Measurements from ENCODE around the gene PPARD. TPM values are rescaled to one million over a fixed set of nuclear protein-coding genes. Genes with fewer than 3 reads are reported as not detected.

Gene PPARD
- polyA plus RNA-seq, 1 donor from 2014 or later = 1.3 TPM

- peaks cover 4% of the 10 kb centered on the region for H3K36me3 ChIP-seq (ENCODE audit: insufficient read depth, low read length)
- no peaks in the 10 kb centered on the region for H3K79me2 ChIP-seq (replicated peaks; ENCODE audit: insufficient read depth, low read length)
- H3K4me3 ChIP-seq (ENCODE audit: low read length) = no peak overlapping the region
- no peak overlapping the region for H3K9ac ChIP-seq (ENCODE audit: low read length)
- no peak overlapping the region for H2AFZ ChIP-seq (ENCODE audit: low read depth, low read length)
- TF ChIP-seq EP300 (conservative IDR thresholded peaks at IDR 0.05; ENCODE audit: poor library complexity, severe bottlenecking) (no peak), RAD21 (conservative IDR thresholded peaks at IDR 0.05) (no peak), TAF1 (IDR thresholded peaks at IDR 0.05; ENCODE audit: low read depth) (no peak), SMC3 (conservative IDR thresholded peaks at IDR 0.05; ENCODE audit: poor library complexity) (no peak), EZH2 (IDR thresholded peaks at IDR 0.05; ENCODE audit: borderline replicate concordance, insufficient read depth, low read length, poor library complexity, severe bottlenecking) (no peak), POLR2AphosphoS5 (IDR thresholded peaks at IDR 0.05) (no peak), MXI1 (conservative IDR thresholded peaks at IDR 0.05; ENCODE audit: poor library complexity, severe bottlenecking) (no peak)
- TF ChIP-seq, protein P1, sequence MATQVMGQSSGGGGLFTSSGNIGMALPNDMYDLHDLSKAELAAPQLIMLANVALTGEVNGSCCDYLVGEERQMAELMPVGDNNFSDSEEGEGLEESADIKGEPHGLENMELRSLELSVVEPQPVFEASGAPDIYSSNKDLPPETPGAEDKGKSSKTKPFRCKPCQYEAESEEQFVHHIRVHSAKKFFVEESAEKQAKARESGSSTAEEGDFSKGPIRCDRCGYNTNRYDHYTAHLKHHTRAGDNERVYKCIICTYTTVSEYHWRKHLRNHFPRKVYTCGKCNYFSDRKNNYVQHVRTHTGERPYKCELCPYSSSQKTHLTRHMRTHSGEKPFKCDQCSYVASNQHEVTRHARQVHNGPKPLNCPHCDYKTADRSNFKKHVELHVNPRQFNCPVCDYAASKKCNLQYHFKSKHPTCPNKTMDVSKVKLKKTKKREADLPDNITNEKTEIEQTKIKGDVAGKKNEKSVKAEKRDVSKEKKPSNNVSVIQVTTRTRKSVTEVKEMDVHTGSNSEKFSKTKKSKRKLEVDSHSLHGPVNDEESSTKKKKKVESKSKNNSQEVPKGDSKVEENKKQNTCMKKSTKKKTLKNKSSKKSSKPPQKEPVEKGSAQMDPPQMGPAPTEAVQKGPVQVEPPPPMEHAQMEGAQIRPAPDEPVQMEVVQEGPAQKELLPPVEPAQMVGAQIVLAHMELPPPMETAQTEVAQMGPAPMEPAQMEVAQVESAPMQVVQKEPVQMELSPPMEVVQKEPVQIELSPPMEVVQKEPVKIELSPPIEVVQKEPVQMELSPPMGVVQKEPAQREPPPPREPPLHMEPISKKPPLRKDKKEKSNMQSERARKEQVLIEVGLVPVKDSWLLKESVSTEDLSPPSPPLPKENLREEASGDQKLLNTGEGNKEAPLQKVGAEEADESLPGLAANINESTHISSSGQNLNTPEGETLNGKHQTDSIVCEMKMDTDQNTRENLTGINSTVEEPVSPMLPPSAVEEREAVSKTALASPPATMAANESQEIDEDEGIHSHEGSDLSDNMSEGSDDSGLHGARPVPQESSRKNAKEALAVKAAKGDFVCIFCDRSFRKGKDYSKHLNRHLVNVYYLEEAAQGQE (IDR thresholded peaks at IDR 0.05; ENCODE audit: borderline replicate concordance) = no peak
- TF ChIP-seq, protein P2, sequence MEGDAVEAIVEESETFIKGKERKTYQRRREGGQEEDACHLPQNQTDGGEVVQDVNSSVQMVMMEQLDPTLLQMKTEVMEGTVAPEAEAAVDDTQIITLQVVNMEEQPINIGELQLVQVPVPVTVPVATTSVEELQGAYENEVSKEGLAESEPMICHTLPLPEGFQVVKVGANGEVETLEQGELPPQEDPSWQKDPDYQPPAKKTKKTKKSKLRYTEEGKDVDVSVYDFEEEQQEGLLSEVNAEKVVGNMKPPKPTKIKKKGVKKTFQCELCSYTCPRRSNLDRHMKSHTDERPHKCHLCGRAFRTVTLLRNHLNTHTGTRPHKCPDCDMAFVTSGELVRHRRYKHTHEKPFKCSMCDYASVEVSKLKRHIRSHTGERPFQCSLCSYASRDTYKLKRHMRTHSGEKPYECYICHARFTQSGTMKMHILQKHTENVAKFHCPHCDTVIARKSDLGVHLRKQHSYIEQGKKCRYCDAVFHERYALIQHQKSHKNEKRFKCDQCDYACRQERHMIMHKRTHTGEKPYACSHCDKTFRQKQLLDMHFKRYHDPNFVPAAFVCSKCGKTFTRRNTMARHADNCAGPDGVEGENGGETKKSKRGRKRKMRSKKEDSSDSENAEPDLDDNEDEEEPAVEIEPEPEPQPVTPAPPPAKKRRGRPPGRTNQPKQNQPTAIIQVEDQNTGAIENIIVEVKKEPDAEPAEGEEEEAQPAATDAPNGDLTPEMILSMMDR (IDR thresholded peaks at IDR 0.05; ENCODE audit: poor library complexity, severe bottlenecking) = no peak
- H3K27ac ChIP-seq (ENCODE audit: low read length) = no peak overlapping the region
- H4K20me1 ChIP-seq (ENCODE audit: insufficient read depth) = no peaks in the 10 kb centered on the region
- no peaks in the 10 kb centered on the region for H3K27me3 ChIP-seq (ENCODE audit: insufficient read depth, low read depth, low read length)
- H3K9me2 ChIP-seq (ENCODE audit: insufficient read depth, low read length) = no peaks in the 10 kb centered on the region
- no peak overlapping the region for H3K4me2 ChIP-seq (ENCODE audit: low read length)
- H3F3A ChIP-seq (ENCODE audit: insufficient read depth, low read length, poor library complexity, severe bottlenecking) = no peaks in the 10 kb centered on the region
- H3K9me3 ChIP-seq (ENCODE audit: low read length) = no peaks in the 10 kb centered on the region
Observed at GRCh38 chr6:35352735-35353134, 10.4 kb downstream of the PPARD start.

DNA sequence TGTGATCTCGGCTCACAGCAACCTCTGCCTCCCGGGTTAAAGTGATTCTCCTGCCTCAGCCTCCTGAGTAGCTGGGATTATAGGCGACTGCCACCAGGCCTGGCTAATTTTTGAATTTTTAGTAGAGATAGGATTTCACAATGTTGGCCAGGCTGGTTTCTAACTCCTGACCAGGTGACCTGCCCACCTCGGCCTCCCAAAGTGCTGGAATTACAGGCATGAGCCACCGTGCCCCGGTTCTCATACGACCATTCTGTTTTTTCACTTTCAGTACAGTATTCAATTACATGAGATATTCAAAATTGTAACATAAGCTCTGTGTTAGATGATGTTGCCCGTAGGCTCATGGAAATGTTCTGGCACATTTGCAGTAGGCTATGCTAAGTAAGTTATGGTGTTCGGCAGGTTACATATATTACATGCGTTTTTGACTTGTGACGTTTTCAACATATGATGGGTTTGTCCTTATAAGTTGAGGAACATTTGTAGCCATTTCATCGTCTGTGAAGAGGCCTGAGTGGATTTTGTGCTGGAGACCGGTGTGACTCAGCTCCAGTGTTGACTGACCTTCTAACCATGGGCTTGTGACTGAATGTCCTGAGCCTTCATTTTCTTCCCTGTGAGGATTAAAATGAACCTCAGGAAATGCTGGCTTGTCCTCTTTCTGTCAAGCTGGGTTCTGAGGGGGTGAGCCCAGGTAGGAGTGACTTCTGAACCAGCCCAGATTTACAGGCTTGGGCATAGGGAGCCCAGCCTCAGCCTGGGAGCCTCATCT is 12.2 kb downstream of the PPARD start:
- peaks cover 4% of the 10 kb centered on the region for H3K36me3 ChIP-seq (ENCODE audit: insufficient read depth, low read length)
- H3K9ac ChIP-seq (ENCODE audit: low read length) = no peak overlapping the region
- no peaks in the 10 kb centered on the region for H4K20me1 ChIP-seq (ENCODE audit: insufficient read depth)
- no peaks in the 10 kb centered on the region for H3K9me3 ChIP-seq (ENCODE audit: low read length)
- TF ChIP-seq POLR2AphosphoS5 (IDR thresholded peaks at IDR 0.05) = no peak
- no peak for TF ChIP-seq MXI1 (conservative IDR thresholded peaks at IDR 0.05; ENCODE audit: poor library complexity, severe bottlenecking)
- no peak for TF ChIP-seq EP300 (conservative IDR thresholded peaks at IDR 0.05; ENCODE audit: poor library complexity, severe bottlenecking)
- TF ChIP-seq RAD21 (conservative IDR thresholded peaks at IDR 0.05) = no peak
- no peak for TF ChIP-seq TAF1 (IDR thresholded peaks at IDR 0.05; ENCODE audit: low read depth)
- no peak for TF ChIP-seq SMC3 (conservative IDR thresholded peaks at IDR 0.05; ENCODE audit: poor library complexity)
- TF ChIP-seq, protein P2 (IDR thresholded peaks at IDR 0.05; ENCODE audit: poor library complexity, severe bottlenecking) = no peak
- no peak for TF ChIP-seq EZH2 (IDR thresholded peaks at IDR 0.05; ENCODE audit: borderline replicate concordance, insufficient read depth, low read length, poor library complexity, severe bottlenecking)
- TF ChIP-seq, protein P1 (IDR thresholded peaks at IDR 0.05; ENCODE audit: borderline replicate concordance) = no peak
- no peak overlapping the region for H3K4me2 ChIP-seq (ENCODE audit: low read length)
- no peak overlapping the region for H3K4me3 ChIP-seq (ENCODE audit: low read length)
- H3K79me2 ChIP-seq (replicated peaks; ENCODE audit: insufficient read depth, low read length) = no peaks in the 10 kb centered on the region
- no peak overlapping the region for H3K27ac ChIP-seq (ENCODE audit: low read length)
- H2AFZ ChIP-seq (ENCODE audit: low read depth, low read length) = no peak overlapping the region
- no peaks in the 10 kb centered on the region for H3K9me2 ChIP-seq (ENCODE audit: insufficient read depth, low read length)
- H3K27me3 ChIP-seq (ENCODE audit: insufficient read depth, low read depth, low read length) = no peaks in the 10 kb centered on the region
- no peaks in the 10 kb centered on the region for H3F3A ChIP-seq (ENCODE audit: insufficient read depth, low read length, poor library complexity, severe bottlenecking)

All from neural cell (in vitro differentiated cells).